Activated naive CD4-positive, alpha-beta T cell treated with anti-CD3 and anti-CD28 coated beads, Interleukin-2, amount 10 ng/mL, durations not matched to agents 7 days and 5 days (primary cell): Measurements from ENCODE around the gene MAP3K5.
A peak's percentile ranks its signal among the peaks of the same experiment; 100 is the strongest.

ENCODE experiments used
- CTCF ChIA-PET: fragments of 350-600 bp; sonication (Branson Sonifier 250); formaldehyde crosslinking; loops from one replicate; lab custom pipeline; 2021; ENCODE audit warnings: antibody characterized with exemption; lab: Charles Lee
- DNase-seq: peaks from one replicate; pipeline ENCODE4 v3.0.0-alpha.2; 2020
- H3K27ac Mint-ChIP-seq: one replicate; pipeline ENCODE4 v1.8.0; 2021; ENCODE audit warnings: mild to moderate bottlenecking, moderate library complexity, mixed read lengths
- H3K27me3 Mint-ChIP-seq: one replicate; pipeline ENCODE4 v1.8.0; 2021; ENCODE audit warnings: mild to moderate bottlenecking, mixed read lengths
- H3K36me3 Mint-ChIP-seq: one replicate; pipeline ENCODE4 v1.8.0; 2021; ENCODE audit warnings: mixed read lengths
- H3K4me1 Mint-ChIP-seq: one replicate; pipeline ENCODE4 v1.8.0; 2021; ENCODE audit warnings: mixed read lengths
- H3K4me3 Mint-ChIP-seq: one replicate; pipeline ENCODE4 v1.8.0; 2021; ENCODE audit warnings: mild to moderate bottlenecking, moderate library complexity, mixed read lengths
- H3K9me3 Mint-ChIP-seq: one replicate; pipeline ENCODE4 v1.8.0; 2021; ENCODE audit warnings: mixed read lengths

MAP3K5 gene

GRCh38 chr6:136548582-136549299 lies 243.5 kb downstream of the MAP3K5 start:
- Mint-ChIP-seq H3K27me3 (peaks cover 67% of the 10 kb centered on the region), H3K9me3 (no peaks in the 10 kb centered on the region)
- CTCF ChIA-PET: interaction anchor here (0.9 to 1.1 kb wide), 2 partner anchors 9 to 415 kb away, joined by 3 to 4 read pairs; no protein-coding TSS in a partner anchor

GRCh38 chr6:136547871-136548270 lies 244.4 kb downstream of the MAP3K5 start:
- Mint-ChIP-seq H3K27ac (no peak overlapping the region), H3K9me3 (no peaks in the 10 kb centered on the region), H3K36me3 (no peaks in the 10 kb centered on the region), H3K27me3 (peaks cover 74% of the 10 kb centered on the region), H3K4me3 (no peak overlapping the region), H3K4me1 (peaks cover 11% of the 10 kb centered on the region)
- DNase-seq: no peak
- CTCF ChIA-PET: interaction anchor here (1.6 kb wide), 1 partner anchor 16 kb away, joined by 4 read pairs; no protein-coding TSS in a partner anchor

More at GRCh38 chr6:136548582-136549299, 243.5 kb downstream of the MAP3K5 start:
- H3K4me1 Mint-ChIP-seq: peaks cover 11% of the 10 kb centered on the region
- no peak overlapping the region for H3K27ac Mint-ChIP-seq
- H3K36me3 Mint-ChIP-seq: no peaks in the 10 kb centered on the region
- DNase-seq: no peak
- peak overlapping the region; percentile 61 for H3K4me3 Mint-ChIP-seq

- Mint-ChIP-seq H3K27ac (no peak overlapping the region), H3K9me3 (no peaks in the 10 kb centered on the region), H3K36me3 (no peaks in the 10 kb centered on the region), H3K4me1 (peaks cover 11% of the 10 kb centered on the region), H3K4me3 (no peak overlapping the region), H3K27me3 (peaks cover 71% of the 10 kb centered on the region)
- CTCF ChIA-PET: interaction anchor here (0.7 to 1.6 kb wide), 5 partner anchors 15 to 220 kb away, joined by 3 to 7 read pairs (median 4); no protein-coding TSS in a partner anchor
- DNase-seq: no peak
These were observed 244.9 kb downstream of the MAP3K5 start for GRCh38 chr6:136547336-136547735.

- CTCF ChIA-PET: interaction anchor here (1.0 to 1.6 kb wide), 3 partner anchors 14 to 213 kb away, joined by 3 to 7 read pairs (median 4); no protein-coding TSS in a partner anchor
- peaks cover 10% of the 10 kb centered on the region for H3K4me1 Mint-ChIP-seq
- H3K27ac Mint-ChIP-seq: no peak overlapping the region
- H3K9me3 Mint-ChIP-seq: no peaks in the 10 kb centered on the region
- DNase-seq: no peak
- H3K36me3 Mint-ChIP-seq: no peaks in the 10 kb centered on the region
- H3K4me3 Mint-ChIP-seq: no peak overlapping the region
- peaks cover 66% of the 10 kb centered on the region for H3K27me3 Mint-ChIP-seq
These were observed 245.9 kb downstream of the MAP3K5 start for GRCh38 chr6:136546331-136546730.

GRCh38 chr6:136544326-136544725 lies 248.0 kb downstream of the MAP3K5 start:
- no peak overlapping the region for H3K4me3 Mint-ChIP-seq
- CTCF ChIA-PET: interaction anchor here (0.9 kb wide), 1 partner anchor 18 kb away, joined by 3 read pairs; no protein-coding TSS in a partner anchor

GRCh38 chr6:136541395-136541794 lies 250.9 kb downstream of the MAP3K5 start:
- no peak overlapping the region for H3K4me3 Mint-ChIP-seq
- no peak for DNase-seq
- H3K4me1 Mint-ChIP-seq: no peaks in the 10 kb centered on the region
- CTCF ChIA-PET: interaction anchor here (0.9 kb wide), 1 partner anchor 15 kb away, joined by 4 read pairs; no protein-coding TSS in a partner anchor
- no peaks in the 10 kb centered on the region for H3K36me3 Mint-ChIP-seq
- H3K27ac Mint-ChIP-seq: no peak overlapping the region
- H3K9me3 Mint-ChIP-seq: no peaks in the 10 kb centered on the region
- peaks cover 43% of the 10 kb centered on the region for H3K27me3 Mint-ChIP-seq

More at GRCh38 chr6:136544326-136544725, 248.0 kb downstream of the MAP3K5 start:
- peaks cover 57% of the 10 kb centered on the region for H3K27me3 Mint-ChIP-seq
- no peak for DNase-seq
- no peaks in the 10 kb centered on the region for H3K36me3 Mint-ChIP-seq
- peaks cover 4% of the 10 kb centered on the region for H3K4me1 Mint-ChIP-seq
- H3K9me3 Mint-ChIP-seq: no peaks in the 10 kb centered on the region
- no peak overlapping the region for H3K27ac Mint-ChIP-seq

- Mint-ChIP-seq H3K9me3 (no peaks in the 10 kb centered on the region), H3K4me1 (peaks cover under 1% of the 10 kb centered on the region), H3K4me3 (no peak overlapping the region), H3K27me3 (peaks cover 35% of the 10 kb centered on the region), H3K36me3 (no peaks in the 10 kb centered on the region), H3K27ac (no peak overlapping the region)
- DNase-seq: no peak
- CTCF ChIA-PET: interaction anchor here (1.2 kb wide), 2 partner anchors 9 to 69 kb away, joined by 3 to 4 read pairs; no protein-coding TSS in a partner anchor
These were observed 252.2 kb downstream of the MAP3K5 start for GRCh38 chr6:136539967-136540652.

GRCh38 chr6:136538836-136539235 lies 253.4 kb downstream of the MAP3K5 start:
- Mint-ChIP-seq H3K4me1 (peaks cover 2% of the 10 kb centered on the region), H3K27me3 (peaks cover 29% of the 10 kb centered on the region), H3K4me3 (no peak overlapping the region), H3K9me3 (no peaks in the 10 kb centered on the region), H3K27ac (no peak overlapping the region), H3K36me3 (no peaks in the 10 kb centered on the region)
- DNase-seq: no peak
- CTCF ChIA-PET: interaction anchor here (0.6 to 1.2 kb wide), 2 partner anchors 17 to 68 kb away, joined by 3 read pairs; no protein-coding TSS in a partner anchor

- CTCF ChIA-PET: interaction anchor here (1.4 kb wide), 1 partner anchor 10 kb away, joined by 3 read pairs; no protein-coding TSS in a partner anchor
- Mint-ChIP-seq H3K27ac (no peak overlapping the region), H3K36me3 (no peaks in the 10 kb centered on the region), H3K4me1 (peaks cover 2% of the 10 kb centered on the region), H3K27me3 (peaks cover 16% of the 10 kb centered on the region), H3K4me3 (no peak overlapping the region), H3K9me3 (no peaks in the 10 kb centered on the region)
- no peak for DNase-seq
These were observed 256.2 kb downstream of the MAP3K5 start for GRCh38 chr6:136535880-136536650.

GRCh38 chr6:136535017-136535765 lies 257.1 kb downstream of the MAP3K5 start:
- H3K4me1 Mint-ChIP-seq: peaks cover 2% of the 10 kb centered on the region
- DNase-seq: no peak
- H3K9me3 Mint-ChIP-seq: no peaks in the 10 kb centered on the region
- no peaks in the 10 kb centered on the region for H3K36me3 Mint-ChIP-seq
- CTCF ChIA-PET: interaction anchor here (0.6 to 1.4 kb wide), 2 partner anchors 9 to 15 kb away, joined by 3 read pairs; partner anchors contain the start of gene MAP7
- no peak overlapping the region for H3K27ac Mint-ChIP-seq
- no peak overlapping the region for H3K4me3 Mint-ChIP-seq
- H3K27me3 Mint-ChIP-seq: peaks cover 16% of the 10 kb centered on the region

GRCh38 chr6:136534268-136534667 lies 258.0 kb downstream of the MAP3K5 start:
- CTCF ChIA-PET: no interaction called here
- no peak overlapping the region for H3K27ac Mint-ChIP-seq
- no peak overlapping the region for H3K4me3 Mint-ChIP-seq
- no peak for DNase-seq
- H3K4me1 Mint-ChIP-seq: peaks cover 2% of the 10 kb centered on the region
- no peaks in the 10 kb centered on the region for H3K36me3 Mint-ChIP-seq
- peaks cover 8% of the 10 kb centered on the region for H3K27me3 Mint-ChIP-seq
- H3K9me3 Mint-ChIP-seq: no peaks in the 10 kb centered on the region

GRCh38 chr6:136533487-136533886 lies 258.8 kb downstream of the MAP3K5 start:
- DNase-seq: no peak
- CTCF ChIA-PET: no interaction called here
- H3K27ac Mint-ChIP-seq: no peak overlapping the region
- H3K4me1 Mint-ChIP-seq: peaks cover 2% of the 10 kb centered on the region
- H3K4me3 Mint-ChIP-seq: no peak overlapping the region
- H3K36me3 Mint-ChIP-seq: no peaks in the 10 kb centered on the region
- no peaks in the 10 kb centered on the region for H3K9me3 Mint-ChIP-seq
- H3K27me3 Mint-ChIP-seq: peaks cover 8% of the 10 kb centered on the region

GRCh38 chr6:136532030-136532429 lies 260.2 kb downstream of the MAP3K5 start:
- H3K4me3 Mint-ChIP-seq: no peak overlapping the region
- CTCF ChIA-PET: interaction anchor here (1.5 kb wide), 1 partner anchor 15 kb away, joined by 4 read pairs; no protein-coding TSS in a partner anchor
- H3K27me3 Mint-ChIP-seq: peaks cover 8% of the 10 kb centered on the region
- H3K9me3 Mint-ChIP-seq: no peaks in the 10 kb centered on the region
- H3K27ac Mint-ChIP-seq: no peak overlapping the region
- H3K36me3 Mint-ChIP-seq: no peaks in the 10 kb centered on the region
- H3K4me1 Mint-ChIP-seq: peaks cover 5% of the 10 kb centered on the region
- DNase-seq: no peak
